K562 (cell line): ENCODE results near the gene CAMK1D.

Experiments used
- ATF2 ChIP-seq: sonication (generic); formaldehyde crosslinking; IDR thresholded peaks from 2 replicates; pipeline ENCODE4 v1.8.1; 2022; ENCODE audit warnings: missing genetic modification reagents
- CTCF ChIP-seq, 3 experiments: IDR thresholded peaks in 2 of 3; conservative IDR thresholded peaks in 1 of 3; 2 replicates each; pipeline ENCODE4 v1.5.1; 2011 to 2012; ENCODE audit warnings: low read length in 3 of 3, mild to moderate bottlenecking in 3 of 3, control low read depth in 2 of 3, improper control_type of control experiment in 1 of 3, inconsistent platforms in 1 of 3, low read depth in 1 of 3, mixed read lengths in 1 of 3, moderate library complexity in 1 of 3; ENCODE audit not compliant: insufficient read depth in 2 of 3
- GABPA ChIP-seq: fragments of 200-800 bp; sonication (Bioruptor generic); conservative IDR thresholded peaks from 2 replicates; pipeline ENCODE4 v1.6.1; 2016; ENCODE audit warnings: low read depth, missing genetic modification characterization, missing compliant biosample characterization
- HDAC2 ChIP-seq: fragments of 450-650 bp; IDR thresholded peaks from 2 replicates; pipeline ENCODE4 v1.6.1; 2016; ENCODE audit warnings: mild to moderate bottlenecking
- MEF2D ChIP-seq: conservative IDR thresholded peaks from 2 replicates; pipeline ENCODE4 v1.6.1; 2016; ENCODE audit warnings: low read depth, missing genetic modification characterization, missing compliant biosample characterization
- NCOA1 ChIP-seq: fragments of 450-650 bp; IDR thresholded peaks from 2 replicates; pipeline ENCODE4 v1.6.1; 2016; ENCODE audit warnings: low read depth
- SIX5 ChIP-seq, 2 experiments: IDR thresholded peaks; 2 replicates each; pipeline ENCODE4 v1.6.1; 2011; ENCODE audit warnings: low read length in 2 of 2, borderline replicate concordance in 1 of 2, low read depth in 1 of 2, mild to moderate bottlenecking in 1 of 2, moderate library complexity in 1 of 2; ENCODE audit not compliant: insufficient read depth in 1 of 2
- TF ChIP-seq, protein P1 (sequence below), 2 experiments: fragments of 450-650 bp; IDR thresholded peaks; 2 replicates each; pipeline ENCODE4 v1.6.1; 2018; ENCODE audit warnings: mild to moderate bottlenecking in 2 of 2, low read depth in 1 of 2; ENCODE audit not compliant: partially characterized antibody in 2 of 2

GRCh38 chr10:12690525-12691126 lies 341.3 kb downstream of the CAMK1D start:
- TF ChIP-seq HDAC2 = no peak
- TF ChIP-seq NCOA1 = no peak
- no peak for TF ChIP-seq GABPA (tag)
- TF ChIP-seq CTCF (IDR thresholded peaks at IDR 0.05 in 2 of 3, conservative IDR thresholded peaks at IDR 0.05 in 1 of 3; ENCODE audit: insufficient read depth in 2 of 3, low read depth in 1 of 3, low read length in 3 of 3) = no peak
- no peak for TF ChIP-seq MEF2D (tag)
- TF ChIP-seq ATF2 (CRISPR knock-in tag) = no peak
- TF ChIP-seq, protein P1, sequence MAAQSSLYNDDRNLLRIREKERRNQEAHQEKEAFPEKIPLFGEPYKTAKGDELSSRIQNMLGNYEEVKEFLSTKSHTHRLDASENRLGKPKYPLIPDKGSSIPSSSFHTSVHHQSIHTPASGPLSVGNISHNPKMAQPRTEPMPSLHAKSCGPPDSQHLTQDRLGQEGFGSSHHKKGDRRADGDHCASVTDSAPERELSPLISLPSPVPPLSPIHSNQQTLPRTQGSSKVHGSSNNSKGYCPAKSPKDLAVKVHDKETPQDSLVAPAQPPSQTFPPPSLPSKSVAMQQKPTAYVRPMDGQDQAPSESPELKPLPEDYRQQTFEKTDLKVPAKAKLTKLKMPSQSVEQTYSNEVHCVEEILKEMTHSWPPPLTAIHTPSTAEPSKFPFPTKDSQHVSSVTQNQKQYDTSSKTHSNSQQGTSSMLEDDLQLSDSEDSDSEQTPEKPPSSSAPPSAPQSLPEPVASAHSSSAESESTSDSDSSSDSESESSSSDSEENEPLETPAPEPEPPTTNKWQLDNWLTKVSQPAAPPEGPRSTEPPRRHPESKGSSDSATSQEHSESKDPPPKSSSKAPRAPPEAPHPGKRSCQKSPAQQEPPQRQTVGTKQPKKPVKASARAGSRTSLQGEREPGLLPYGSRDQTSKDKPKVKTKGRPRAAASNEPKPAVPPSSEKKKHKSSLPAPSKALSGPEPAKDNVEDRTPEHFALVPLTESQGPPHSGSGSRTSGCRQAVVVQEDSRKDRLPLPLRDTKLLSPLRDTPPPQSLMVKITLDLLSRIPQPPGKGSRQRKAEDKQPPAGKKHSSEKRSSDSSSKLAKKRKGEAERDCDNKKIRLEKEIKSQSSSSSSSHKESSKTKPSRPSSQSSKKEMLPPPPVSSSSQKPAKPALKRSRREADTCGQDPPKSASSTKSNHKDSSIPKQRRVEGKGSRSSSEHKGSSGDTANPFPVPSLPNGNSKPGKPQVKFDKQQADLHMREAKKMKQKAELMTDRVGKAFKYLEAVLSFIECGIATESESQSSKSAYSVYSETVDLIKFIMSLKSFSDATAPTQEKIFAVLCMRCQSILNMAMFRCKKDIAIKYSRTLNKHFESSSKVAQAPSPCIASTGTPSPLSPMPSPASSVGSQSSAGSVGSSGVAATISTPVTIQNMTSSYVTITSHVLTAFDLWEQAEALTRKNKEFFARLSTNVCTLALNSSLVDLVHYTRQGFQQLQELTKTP (IDR thresholded peaks at IDR 0.05; ENCODE audit: low read depth in 1 of 2, partially characterized antibody in 2 of 2) = no peak
- no peak for TF ChIP-seq SIX5 (IDR thresholded peaks at IDR 0.05; ENCODE audit: borderline replicate concordance in 1 of 2, insufficient read depth in 1 of 2, low read depth in 1 of 2, low read length in 2 of 2)
